ENCODE results near the gene CDS2.

- TF ChIP-seq, protein P1, sequence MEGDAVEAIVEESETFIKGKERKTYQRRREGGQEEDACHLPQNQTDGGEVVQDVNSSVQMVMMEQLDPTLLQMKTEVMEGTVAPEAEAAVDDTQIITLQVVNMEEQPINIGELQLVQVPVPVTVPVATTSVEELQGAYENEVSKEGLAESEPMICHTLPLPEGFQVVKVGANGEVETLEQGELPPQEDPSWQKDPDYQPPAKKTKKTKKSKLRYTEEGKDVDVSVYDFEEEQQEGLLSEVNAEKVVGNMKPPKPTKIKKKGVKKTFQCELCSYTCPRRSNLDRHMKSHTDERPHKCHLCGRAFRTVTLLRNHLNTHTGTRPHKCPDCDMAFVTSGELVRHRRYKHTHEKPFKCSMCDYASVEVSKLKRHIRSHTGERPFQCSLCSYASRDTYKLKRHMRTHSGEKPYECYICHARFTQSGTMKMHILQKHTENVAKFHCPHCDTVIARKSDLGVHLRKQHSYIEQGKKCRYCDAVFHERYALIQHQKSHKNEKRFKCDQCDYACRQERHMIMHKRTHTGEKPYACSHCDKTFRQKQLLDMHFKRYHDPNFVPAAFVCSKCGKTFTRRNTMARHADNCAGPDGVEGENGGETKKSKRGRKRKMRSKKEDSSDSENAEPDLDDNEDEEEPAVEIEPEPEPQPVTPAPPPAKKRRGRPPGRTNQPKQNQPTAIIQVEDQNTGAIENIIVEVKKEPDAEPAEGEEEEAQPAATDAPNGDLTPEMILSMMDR (IDR thresholded peaks at IDR 0.05; ENCODE audit: low read depth, low read length): no peak
- no peak for TF ChIP-seq POLR2A (IDR thresholded peaks at IDR 0.05; ENCODE audit: extremely low read depth, insufficient read length)
- TF ChIP-seq MYC (IDR thresholded peaks at IDR 0.05; ENCODE audit: low read depth, low read length): no peak
- TF ChIP-seq, protein P2, sequence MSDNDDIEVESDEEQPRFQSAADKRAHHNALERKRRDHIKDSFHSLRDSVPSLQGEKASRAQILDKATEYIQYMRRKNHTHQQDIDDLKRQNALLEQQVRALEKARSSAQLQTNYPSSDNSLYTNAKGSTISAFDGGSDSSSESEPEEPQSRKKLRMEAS (IDR thresholded peaks at IDR 0.05; ENCODE audit: low read depth, low read length): no peak
Observed at GRCh38 chr20:5154543-5154925, 27.7 kb downstream of the CDS2 start.

All from NB4 (cell line).